ENCODE data around the gene NFKB1.
"Not testable (repeated sequence)": the region's sequence is repeated elsewhere in the genome, so short reads cannot be mapped to it uniquely, and the experiment has no call there.

The NFKB1 gene

DNA sequence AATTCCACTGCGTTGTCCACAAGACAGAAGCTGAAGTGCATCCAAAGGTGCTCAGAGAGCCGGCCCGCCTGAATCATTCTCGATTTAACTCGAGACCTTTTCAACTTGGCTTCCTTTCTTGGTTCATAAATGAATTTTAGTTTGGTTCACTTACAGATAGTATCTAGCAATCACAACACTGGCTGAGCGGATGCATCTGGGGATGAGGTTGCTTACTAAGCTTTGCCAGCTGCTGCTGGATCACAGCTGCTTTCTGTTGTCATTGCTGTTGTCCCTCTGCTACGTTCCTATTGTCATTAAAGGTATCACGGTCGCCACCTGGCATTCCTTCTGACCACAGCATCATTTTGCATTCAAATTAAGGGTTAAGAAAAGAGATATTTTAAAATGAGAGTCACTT, 115.5 kb downstream of the NFKB1 start:
- FAIRE-seq = no peak
- no peak for DNase-seq (ENCODE audit: extremely low spot score, insufficient read length, low read depth)

DNA sequence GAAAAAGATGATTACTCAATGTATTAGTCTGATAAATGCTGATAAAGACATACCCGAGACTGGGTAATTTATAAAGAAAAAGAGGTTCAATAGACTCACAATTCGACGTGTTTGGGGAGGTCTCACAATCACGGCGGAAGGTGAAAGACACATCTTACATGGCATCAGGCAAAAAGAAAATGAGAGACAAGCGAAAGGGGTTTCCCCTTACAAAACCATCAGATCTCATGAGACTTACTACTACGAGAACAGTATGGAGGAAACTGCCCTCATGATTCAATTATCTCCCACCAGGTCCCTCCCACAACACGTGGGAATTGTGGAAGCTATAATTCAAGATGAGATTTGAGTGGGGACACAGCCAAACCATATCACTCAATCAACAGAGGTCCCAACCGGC, 117.9 kb downstream of the NFKB1 start:
- not testable (repeated sequence) for DNase-seq (ENCODE audit: extremely low spot score, insufficient read length, low read depth)
- FAIRE-seq = peak; percentile 38

DNA sequence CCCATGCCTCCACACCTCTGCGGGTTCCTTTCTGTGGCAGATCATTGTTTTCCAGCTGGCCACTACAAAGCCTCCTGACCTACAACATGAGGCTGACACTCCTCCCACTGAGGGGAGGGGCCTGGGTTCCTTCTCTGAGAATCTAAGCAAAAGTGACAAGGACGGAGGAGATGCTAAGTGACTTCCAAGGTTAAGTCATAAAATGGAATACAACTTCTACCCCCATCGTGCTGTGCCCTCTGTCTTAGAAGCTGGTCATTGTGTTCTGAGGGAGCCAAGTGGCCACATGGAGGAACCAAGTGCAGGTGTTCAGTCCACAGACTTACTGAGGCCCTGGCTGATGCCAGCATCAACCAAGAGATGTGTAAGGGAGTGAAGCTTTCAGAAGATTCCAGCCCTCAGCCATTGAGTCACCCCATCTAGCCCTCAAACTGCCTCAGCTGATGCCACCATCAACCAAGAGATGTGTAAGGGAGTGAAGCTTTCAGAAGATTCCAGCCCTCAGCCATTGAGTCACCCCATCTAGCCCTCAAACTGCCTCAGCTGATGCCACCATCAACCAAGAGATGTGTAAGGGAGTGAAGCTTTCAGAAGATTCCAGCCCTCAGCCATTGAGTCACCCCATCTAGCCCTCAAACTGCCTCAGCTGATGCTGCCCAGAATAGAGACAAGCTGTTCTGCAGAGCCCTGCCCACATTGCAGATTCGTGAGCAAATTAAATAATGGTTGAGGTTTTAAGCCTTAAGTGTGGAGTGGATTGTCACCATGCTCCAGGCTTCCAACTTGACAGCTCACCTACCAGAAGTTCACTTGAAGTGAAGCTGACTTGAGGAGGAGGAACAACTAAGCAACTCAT, 118.8 kb downstream of the NFKB1 start:
- not testable (repeated sequence) for DNase-seq (ENCODE audit: extremely low spot score, insufficient read length, low read depth); FAIRE-seq

DNA sequence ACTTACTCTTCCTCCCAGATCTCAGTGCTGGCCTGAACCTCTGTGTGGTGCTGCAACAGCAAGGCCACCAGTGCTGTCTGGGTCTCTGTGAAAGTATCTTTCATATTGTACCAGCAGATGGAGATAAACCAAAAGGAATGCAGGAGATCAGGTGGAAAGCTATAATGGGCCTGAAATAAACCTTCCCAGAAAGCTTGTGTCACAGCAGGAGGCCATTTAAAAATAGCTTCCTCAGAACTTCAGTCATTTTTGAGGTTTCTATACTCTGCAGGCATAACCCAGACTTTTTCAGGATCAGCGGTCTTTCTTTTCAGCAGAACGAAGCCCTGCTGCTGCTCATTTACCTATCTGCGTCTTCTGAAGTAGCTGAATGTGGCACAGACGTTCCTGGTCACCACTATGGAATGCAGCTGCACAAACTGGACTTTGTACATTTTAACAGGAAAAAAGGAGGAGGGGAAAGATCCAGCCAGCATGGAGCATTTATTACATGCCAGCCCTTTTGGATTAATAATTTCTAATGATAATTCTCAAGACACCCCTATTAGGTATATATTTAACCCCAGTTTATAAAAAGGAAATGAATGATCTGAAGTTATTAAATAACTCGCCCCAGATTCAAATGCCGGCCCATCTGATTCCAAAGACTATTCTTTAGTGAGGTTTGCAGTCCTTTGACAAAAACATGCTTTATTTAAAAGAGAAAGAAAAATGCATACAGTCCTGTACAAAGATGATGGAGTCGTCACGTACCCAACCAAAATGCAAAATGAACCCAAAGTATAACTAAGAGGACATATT, 119.7 kb downstream of the NFKB1 start:
- FAIRE-seq = peak; percentile 57

GRCh38 chr4:102623622-102624021, 122.5 kb downstream of the NFKB1 start:
- DNase-seq (ENCODE audit: extremely low spot score, insufficient read length, low read depth) (no peak), FAIRE-seq (no peak)

More for the DNA sequence above, 119.7 kb downstream of the NFKB1 start:
- DNase-seq (ENCODE audit: extremely low spot score, insufficient read length, low read depth) = no peak

DNA sequence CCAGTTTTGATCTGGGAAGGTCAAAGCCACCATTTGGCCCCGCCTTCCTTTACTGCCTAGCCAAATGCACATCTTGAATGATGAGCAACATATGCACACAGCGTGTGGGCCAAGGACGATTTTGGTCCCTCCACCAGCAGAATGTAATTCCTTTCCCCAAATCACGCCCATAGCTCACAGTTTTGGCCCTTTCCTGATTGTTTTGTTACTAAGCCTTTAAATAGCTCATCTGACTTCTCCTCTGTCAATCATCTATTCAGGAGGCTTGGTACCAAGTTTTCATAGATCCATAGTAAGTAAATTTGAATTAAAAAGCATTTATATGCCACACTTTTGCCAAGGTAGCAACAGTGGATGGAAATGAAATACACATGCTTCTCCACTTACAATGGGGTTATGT, 123.3 kb downstream of the NFKB1 start:
- FAIRE-seq = no peak
- DNase-seq (ENCODE audit: extremely low spot score, insufficient read length, low read depth) = no peak

- FAIRE-seq = peak; percentile 74
- peak; percentile 54 for DNase-seq (ENCODE audit: extremely low spot score, insufficient read length, low read depth)
Measured at GRCh38 chr4:102625232-102625930, 124.2 kb downstream of the NFKB1 start.

DNA sequence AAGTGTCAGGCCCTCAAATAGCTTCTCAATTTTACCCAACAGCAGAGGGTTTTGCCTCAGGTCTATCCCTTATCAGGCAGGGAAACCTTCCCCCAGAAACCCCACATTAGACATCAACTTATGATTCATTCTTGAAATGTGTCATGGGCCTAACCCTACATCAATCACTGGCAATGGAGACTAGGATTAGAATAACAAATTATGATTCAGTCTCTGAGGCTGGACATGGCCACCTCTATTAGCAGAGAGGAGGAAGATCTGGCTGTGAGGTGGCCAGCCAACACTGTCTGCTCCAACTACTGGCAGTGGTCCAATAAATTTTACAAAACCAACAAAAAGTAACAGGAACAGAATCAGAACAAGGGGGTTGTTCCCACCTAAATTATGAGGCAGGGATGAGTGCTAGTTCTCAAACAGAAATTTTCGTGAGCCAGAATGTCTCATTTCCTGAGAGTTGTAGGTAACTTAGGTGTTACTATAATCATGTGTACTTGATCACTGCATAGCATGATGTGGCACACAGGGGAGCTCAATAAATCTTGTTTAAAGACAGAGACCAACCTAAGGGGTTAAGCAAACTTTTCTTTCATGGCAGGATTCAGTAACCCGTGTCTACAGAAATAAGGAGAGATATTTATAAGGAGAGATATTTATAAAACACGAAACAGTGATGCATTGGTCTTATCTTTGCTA, 126.8 kb downstream of the NFKB1 start:
- DNase-seq (ENCODE audit: extremely low spot score, insufficient read length, low read depth) = peak; percentile 7
- no peak for FAIRE-seq

- no peak for DNase-seq (ENCODE audit: extremely low spot score, insufficient read length, low read depth)
- FAIRE-seq = no peak
Measured at GRCh38 chr4:102629673-102630072, 128.5 kb downstream of the NFKB1 start.

GRCh38 chr4:102631616-102632015, 130.5 kb downstream of the NFKB1 start:
- DNase-seq (ENCODE audit: extremely low spot score, insufficient read length, low read depth) (no peak), FAIRE-seq (no peak)

DNA sequence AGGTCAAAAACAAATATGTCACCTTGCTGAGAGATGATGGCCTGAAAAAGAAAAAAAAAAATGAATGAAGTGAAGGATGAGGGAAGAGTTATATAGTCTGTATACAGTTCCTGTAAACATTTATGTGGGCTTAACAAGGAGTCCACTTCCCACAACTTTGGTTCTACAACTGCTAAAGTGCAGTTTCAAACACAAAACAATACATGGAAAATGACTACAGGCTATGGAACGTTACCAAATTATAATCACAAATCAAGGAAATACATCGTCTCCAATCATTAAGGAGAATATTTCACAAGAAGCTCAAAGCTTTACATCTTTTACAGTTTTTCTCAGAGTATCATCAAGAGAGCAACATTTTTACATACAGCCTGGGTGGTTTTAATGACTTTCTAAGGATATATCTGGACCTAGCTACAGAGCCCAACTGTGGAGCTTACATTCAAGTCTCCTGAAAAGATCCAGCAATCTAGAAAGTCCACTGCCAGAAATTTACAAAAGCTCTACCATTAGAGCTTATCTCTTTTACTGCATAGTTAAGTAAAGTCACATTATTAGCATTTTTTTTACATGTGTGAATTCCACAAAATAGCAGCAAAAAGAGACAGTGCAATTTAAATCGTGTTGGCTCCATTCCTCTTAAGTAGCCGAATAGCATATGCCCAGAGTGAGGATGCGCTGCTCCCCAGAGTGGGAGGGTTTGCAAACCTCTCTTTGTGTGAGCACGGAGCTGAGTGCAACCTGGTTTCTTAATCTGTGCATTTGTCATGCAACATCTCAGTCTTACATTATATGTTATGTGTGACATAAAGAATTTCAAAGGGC, 131.3 kb downstream of the NFKB1 start:
- no peak for DNase-seq (ENCODE audit: extremely low spot score, insufficient read length, low read depth)
- FAIRE-seq = no peak

- DNase-seq (ENCODE audit: extremely low spot score, insufficient read length, low read depth) = no peak
- FAIRE-seq = no peak
Measured at GRCh38 chr4:102633100-102633499, 131.9 kb downstream of the NFKB1 start.

DNA sequence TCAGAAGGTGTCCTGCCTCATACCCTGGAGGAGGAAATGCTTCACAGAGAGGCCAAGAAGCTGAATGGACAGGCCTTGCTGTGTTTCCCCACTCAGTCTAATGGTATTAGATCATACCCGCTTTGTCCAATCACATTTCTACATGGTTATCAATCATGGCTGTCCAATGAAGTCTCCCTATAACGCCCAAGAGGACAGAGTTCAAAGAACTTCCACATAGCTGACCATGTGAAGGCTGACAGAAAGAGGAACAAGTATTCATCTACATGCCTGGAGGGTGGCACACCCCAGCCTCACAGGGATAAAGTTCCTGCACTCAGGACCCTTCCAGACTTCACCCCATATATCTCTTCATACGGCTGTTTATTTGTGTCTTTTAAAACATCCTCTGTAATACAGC, 136.2 kb downstream of the NFKB1 start:
- no peak for FAIRE-seq

GRCh38 chr4:102638621-102639020, 137.5 kb downstream of the NFKB1 start:
- DNase-seq (ENCODE audit: extremely low spot score, insufficient read length, low read depth) (no peak), FAIRE-seq (no peak)

More for the DNA sequence above, 136.2 kb downstream of the NFKB1 start:
- no peak for DNase-seq (ENCODE audit: extremely low spot score, insufficient read length, low read depth)

DNA sequence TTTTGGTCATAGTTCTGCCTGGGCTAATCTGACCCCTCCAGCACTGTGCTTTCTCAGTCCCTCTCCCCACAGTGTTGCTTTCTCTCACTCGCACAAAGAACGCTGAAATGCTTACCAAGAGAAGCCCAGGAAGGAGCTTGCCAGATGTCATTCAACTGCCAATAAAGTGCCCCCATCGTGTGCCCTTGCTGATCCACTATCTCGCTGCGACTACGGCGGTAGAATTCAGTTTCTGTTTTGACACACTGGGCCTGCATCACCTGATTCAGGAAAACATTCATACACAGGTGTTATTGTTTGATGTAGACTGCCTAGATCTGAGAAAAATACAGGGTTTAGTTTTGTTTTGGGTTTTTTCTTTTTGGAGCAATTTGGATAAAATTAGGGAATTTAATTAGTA, 138.4 kb downstream of the NFKB1 start:
- DNase-seq (ENCODE audit: extremely low spot score, insufficient read length, low read depth) = no peak
- FAIRE-seq = no peak

GRCh38 chr4:102640669-102641068, 139.5 kb downstream of the NFKB1 start:
- DNase-seq (ENCODE audit: extremely low spot score, insufficient read length, low read depth) = no peak
- no peak for FAIRE-seq

- FAIRE-seq = no peak
- DNase-seq (ENCODE audit: extremely low spot score, insufficient read length, low read depth) = no peak
Measured at GRCh38 chr4:102641793-102642192, 140.6 kb downstream of the NFKB1 start.

DNA sequence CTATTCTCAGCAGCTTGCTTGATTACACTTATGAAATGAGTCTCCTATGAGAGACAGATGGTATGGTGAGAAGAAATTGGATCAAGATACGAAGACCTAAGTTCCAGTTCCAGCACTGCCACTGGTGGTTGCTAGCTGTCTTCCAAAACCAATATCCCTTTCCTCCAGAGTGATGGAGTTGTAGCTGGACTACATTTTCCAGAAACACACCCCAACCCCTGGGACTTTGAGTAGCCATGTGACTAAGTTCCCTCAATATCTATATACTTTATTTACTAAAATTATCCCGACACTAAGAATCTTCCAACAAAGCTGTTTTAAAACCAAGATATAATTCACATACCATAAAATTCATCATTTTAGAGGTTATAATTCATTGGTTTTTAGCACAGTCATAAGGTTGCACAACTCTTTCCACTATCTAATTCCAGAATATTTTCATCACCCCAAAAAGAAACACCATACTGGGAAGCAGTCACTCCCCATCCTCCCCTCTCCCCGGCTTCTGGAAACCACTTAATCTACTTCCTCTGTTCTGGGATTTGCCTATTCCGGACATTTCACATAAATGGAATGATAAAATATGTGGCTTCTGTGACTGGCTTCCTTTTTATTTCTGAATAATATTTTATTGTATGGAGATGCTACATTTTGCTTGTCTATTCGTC, 141.6 kb downstream of the NFKB1 start:
- FAIRE-seq = no peak
- DNase-seq (ENCODE audit: extremely low spot score, insufficient read length, low read depth) = no peak

GRCh38 chr4:102647117-102647516, 146.0 kb downstream of the NFKB1 start:
- DNase-seq (ENCODE audit: extremely low spot score, insufficient read length, low read depth) (no peak), FAIRE-seq (no peak)
